Measurements from ENCODE around the gene MSI2.

GRCh38 chr17:57484081-57484666, 227.9 kb downstream of the MSI2 start:
- TF ChIP-seq CTCF (IDR thresholded peaks at IDR 0.05 in 2 of 3, conservative IDR thresholded peaks at IDR 0.05 in 1 of 3; ENCODE audit: insufficient read depth in 2 of 3, low read depth in 1 of 3, low read length in 3 of 3) (no peak), MXI1 (IDR thresholded peaks at IDR 0.05; ENCODE audit: low read depth, low read length) (no peak), KLF10 (CRISPR knock-in tag; IDR thresholded peaks at IDR 0.05) (no peak), ZNF239 (CRISPR knock-in tag; IDR thresholded peaks at IDR 0.05) (no peak), U2AF2 (optimal IDR thresholded peaks at IDR 0.05; ENCODE audit: low read depth, low read length) (no peak), TFE3 (CRISPR knock-in tag; IDR thresholded peaks at IDR 0.05) (no peak), MYC (IDR thresholded peaks at IDR 0.05; ENCODE audit: low read depth, low read length) (no peak), MYC (CRISPR knock-in tag; IDR thresholded peaks at IDR 0.05; ENCODE audit: borderline replicate concordance, low read depth) (no peak)

Data from K562 (cell line).